Right lobe of liver (tissue), 6 donors: ENCODE results near the gene CIB4. TPM values are rescaled to one million over a fixed set of nuclear protein-coding genes. Genes with fewer than 3 reads are reported as not detected.

Experiments
- ATAC-seq, 4 donors: fragments of 200-7000 bp; cut with Tn5 transposase; one replicate each; pipeline ENCODE4 v1.9.1; 2020; ENCODE audit warnings: mild to moderate bottlenecking in 4 of 4, moderate library complexity in 4 of 4
- DNase-seq, 3 donors: peaks; one replicate each; pipeline ENCODE4 v3.0.0-alpha.2; 2020
- H3K27ac ChIP-seq, 3 donors: fragments of 200-600 bp; one replicate each; pipeline ENCODE4 v1.8.0; 2022
- H3K27me3 ChIP-seq, 2 donors: fragments of 200-600 bp; one replicate each; pipeline ENCODE4 v1.8.0; 2022
- H3K36me3 ChIP-seq, 4 donors: fragments of 200-600 bp; sonication (generic) in 1 of 4; one replicate each; pipeline versions ENCODE4 v1.5.1 to v1.8.0; 2017 to 2022; ENCODE audit warnings: control low read depth in 1 of 4
- H3K4me1 ChIP-seq, 4 donors: fragments of 200-600 bp; sonication (generic) in 1 of 4; one replicate each; pipeline versions ENCODE4 v1.5.1 to v1.8.0; 2017 to 2022; ENCODE audit warnings: control low read depth in 1 of 4
- H3K4me3 ChIP-seq, 3 donors: fragments of 200-600 bp; one replicate each; pipeline ENCODE4 v1.8.0; 2022
- H3K9me3 ChIP-seq, 4 donors: fragments of 200-600 bp; sonication (generic) in 1 of 4; one replicate each; pipeline versions ENCODE4 v1.5.1 to v1.8.0; 2017 to 2022; ENCODE audit warnings: control low read depth in 1 of 4
- POLR2A ChIP-seq: fragments of 450-650 bp; IDR thresholded peaks from one replicate; pipeline ENCODE4 v1.6.1; 2017; ENCODE audit warnings: antibody characterized with exemption, mild to moderate bottlenecking
- WGBS: methylation state at CpG from one replicate; pipeline ENCODE4 v1.1.6; 2018; ENCODE audit warnings: low coverage, low lambda C conversion rate; ENCODE audit not compliant: insufficient coverage; ENCODE audit errors: missing lambda C conversion rate; 5-methylcytosine and 5-hydroxymethylcytosine counted together
- intact Hi-C, 2 donors: fragments of 100-400 bp; cut with DNase I; formaldehyde crosslinking; loops; one replicate each; pipeline versions ENCODE4 v1.11.2 to v1.14.1; 2022
- total RNA-seq, 6 experiments: library from RNA; depleted of rRNA in 2 of 6; stranded (reverse); fragments of >200 nt in 2 of 6; fragmentation: NEBNext Ultra II Directional in 3 of 6; extraction: Animal tissue kit (Norgen Biotek cat#: 25700) in 3 of 6; gene quantifications; one replicate each; pipeline versions ENCODE4 v1.1.0 to v1.2.4, GENCODE V29; 2016 to 2023
- TF ChIP-seq, protein P1 (sequence below), 4 donors: fragments of 200-600 bp in 3 of 4; fragments of 450-650 bp in 1 of 4; IDR thresholded peaks; one replicate each; pipeline versions ENCODE4 v1.5.1 to v1.8.0; 2016 to 2022; ENCODE audit warnings: antibody characterized with exemption in 4 of 4, mild to moderate bottlenecking in 2 of 4
- donor health status: DM: no; HTN: yes; CAD: no.
- donor health status: DM: no; HTN: no; CAD: no.
- donor health status: DM: no; HTN: no; CAD: no.
- donor health status: DM: no; HTN: yes; CAD: no.
- donor health status: DM: no; HTN: yes; CAD: no.

The CIB4 gene
- total RNA-seq, 6 experiments from 2014 or later, result not detected

DNA sequence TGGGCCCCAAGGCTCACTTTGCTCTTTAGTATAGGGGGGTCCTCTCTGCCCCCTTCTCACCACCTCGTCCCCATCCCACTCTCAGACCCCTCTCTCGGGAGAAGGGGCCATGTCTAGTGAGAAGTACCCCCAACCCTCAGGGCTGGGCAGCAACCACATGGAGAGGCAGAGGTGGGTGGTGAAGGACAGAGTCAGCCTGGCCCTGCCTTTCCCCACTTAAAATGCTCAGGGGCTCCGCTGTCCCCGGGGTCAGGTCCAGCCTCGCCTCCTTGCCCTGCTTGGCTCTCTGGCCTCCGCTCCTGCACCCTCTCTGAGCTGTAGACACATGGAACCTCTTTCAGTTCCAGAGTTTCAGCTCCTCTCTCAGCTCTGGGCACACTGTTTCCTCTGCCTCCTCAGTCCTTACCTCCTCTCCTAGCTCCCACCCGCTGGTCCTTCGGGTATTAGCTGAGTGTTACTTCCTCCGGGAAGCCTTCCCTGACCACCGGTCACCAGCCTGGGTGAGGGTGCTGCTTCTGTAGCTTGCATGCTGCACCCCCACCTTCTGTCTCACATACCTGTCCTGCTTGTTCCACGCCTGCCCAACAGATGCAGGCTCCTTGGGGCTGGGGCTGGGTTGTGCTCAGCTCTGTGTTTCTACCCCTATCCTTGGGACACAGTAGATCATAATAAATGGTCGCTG lies 83.8 kb downstream of the CIB4 start:
- DNase-seq, result peak in 2 of 3 donors; percentile 8 to 23
- Histone ChIP-seq H3K27ac (no peak overlapping the region), H3K4me1 (no peaks in the 10 kb centered on the region), H3K9me3 (no peaks in the 10 kb centered on the region), H3K36me3 (no peaks in the 10 kb centered on the region), H3K27me3 (no peaks in the 10 kb centered on the region), H3K4me3 (no peak overlapping the region)
- 46% methylated on average over 4 of the region's 12 CpGs for WGBS
- intact Hi-C loops, result no loop called here
- no peak for ATAC-seq
- TF ChIP-seq, protein P1, sequence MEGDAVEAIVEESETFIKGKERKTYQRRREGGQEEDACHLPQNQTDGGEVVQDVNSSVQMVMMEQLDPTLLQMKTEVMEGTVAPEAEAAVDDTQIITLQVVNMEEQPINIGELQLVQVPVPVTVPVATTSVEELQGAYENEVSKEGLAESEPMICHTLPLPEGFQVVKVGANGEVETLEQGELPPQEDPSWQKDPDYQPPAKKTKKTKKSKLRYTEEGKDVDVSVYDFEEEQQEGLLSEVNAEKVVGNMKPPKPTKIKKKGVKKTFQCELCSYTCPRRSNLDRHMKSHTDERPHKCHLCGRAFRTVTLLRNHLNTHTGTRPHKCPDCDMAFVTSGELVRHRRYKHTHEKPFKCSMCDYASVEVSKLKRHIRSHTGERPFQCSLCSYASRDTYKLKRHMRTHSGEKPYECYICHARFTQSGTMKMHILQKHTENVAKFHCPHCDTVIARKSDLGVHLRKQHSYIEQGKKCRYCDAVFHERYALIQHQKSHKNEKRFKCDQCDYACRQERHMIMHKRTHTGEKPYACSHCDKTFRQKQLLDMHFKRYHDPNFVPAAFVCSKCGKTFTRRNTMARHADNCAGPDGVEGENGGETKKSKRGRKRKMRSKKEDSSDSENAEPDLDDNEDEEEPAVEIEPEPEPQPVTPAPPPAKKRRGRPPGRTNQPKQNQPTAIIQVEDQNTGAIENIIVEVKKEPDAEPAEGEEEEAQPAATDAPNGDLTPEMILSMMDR (IDR thresholded peaks at IDR 0.05), result no peak

DNA sequence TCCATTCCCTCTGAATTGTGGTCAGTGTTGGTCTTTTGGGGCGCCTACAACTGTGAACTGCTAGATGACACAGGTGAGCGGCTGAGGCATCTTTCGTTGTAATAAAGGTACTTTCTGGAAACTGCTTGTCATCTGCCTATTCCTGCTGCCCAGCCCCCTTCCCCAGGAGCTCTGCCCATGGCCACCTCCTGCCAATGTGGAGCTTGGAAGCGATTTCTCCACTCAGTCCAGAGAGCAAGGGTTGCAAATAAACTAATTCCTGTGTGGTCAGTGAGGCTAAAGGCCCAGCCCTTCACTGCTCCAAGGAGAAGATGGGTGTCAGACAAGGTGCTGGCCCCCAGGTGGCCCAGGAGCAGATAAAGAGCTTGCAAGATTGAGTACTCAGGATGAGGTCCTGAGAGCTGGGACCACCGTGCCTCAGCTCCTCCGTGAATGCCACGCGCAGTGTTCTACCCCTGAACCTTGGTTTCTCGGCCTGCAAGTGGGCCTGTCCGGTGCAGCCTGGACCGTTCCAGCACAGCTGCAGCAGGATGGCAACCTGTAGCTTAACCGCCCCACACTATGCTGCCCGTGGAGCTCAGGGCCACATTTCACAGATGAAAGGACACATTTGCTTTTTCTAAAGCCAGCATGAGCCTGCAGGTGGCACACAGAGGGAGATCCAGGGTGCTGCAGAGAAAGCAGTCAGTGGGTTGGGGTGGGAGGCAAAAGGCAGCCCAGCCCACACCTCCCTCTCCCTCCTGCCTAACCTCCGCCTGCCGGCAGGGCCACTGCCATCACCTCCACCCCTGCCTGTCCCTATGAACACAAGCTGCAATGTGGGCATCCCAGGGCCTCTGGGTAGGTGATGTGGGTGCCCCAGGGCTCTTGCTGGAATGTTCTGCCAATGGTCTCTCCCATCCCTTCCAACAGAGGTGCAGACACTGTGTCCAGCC lies 84.6 kb downstream of the CIB4 start:
- no peaks in the 10 kb centered on the region for H3K36me3 ChIP-seq
- no peak for TF ChIP-seq POLR2A
- TF ChIP-seq, protein P1 (IDR thresholded peaks at IDR 0.05), result no peak
- no peak overlapping the region for H3K4me3 ChIP-seq
- no peak overlapping the region for H3K27ac ChIP-seq
- 80% methylated on average over 1 of the region's 15 CpGs for WGBS
- no peaks in the 10 kb centered on the region for H3K9me3 ChIP-seq
- intact Hi-C loops, result no loop called here
- H3K27me3 ChIP-seq, result no peaks in the 10 kb centered on the region
- no peaks in the 10 kb centered on the region for H3K4me1 ChIP-seq
- ATAC-seq (peak in 1 of 4 donors; percentile 56), DNase-seq (peak; percentile 7 to 42 (median 39))

DNA sequence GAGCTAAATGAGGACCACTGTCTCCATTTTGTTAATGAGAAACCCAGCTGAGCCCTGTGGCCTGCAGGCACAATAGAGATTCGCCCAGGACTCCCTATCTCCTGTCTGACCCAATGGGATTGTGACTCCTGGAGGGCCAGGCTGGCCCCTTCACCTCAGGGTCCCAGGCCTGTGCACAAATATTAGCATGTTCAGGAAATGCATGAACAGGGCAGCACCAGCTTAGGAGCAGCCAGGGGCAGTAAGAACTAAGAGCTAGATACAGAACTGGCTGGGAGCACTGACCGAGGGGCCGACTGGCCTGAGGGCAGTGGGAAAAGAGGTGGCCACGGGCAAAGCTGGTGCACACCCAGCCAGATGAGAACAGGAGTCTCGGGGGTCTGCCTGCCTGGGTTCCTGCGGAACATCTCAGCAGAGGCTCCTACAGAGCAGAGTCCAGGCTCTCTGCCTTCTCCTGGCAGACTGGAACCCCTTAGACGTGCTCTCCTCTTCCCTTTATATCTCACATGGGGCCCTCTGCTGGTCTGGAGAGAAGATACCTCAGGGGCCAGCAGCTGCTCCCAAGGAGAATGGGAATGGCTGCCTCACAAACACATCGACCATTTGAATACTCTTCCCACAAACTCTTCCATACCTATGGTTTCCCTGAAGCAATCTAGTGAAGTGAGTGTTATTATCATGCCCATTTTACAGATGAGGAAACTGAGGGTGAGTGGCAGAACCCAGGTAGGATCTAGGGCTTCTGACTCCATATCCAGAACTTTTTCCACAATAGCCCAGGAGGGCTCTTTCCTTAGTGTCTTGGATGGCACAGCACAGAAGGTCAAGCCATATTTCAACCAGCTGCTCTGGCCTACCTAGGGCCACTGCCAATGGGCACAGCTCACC lies 85.7 kb downstream of the CIB4 start:
- intact Hi-C loops, result no loop called here
- H3K27me3 ChIP-seq, result no peaks in the 10 kb centered on the region
- H3K4me1 ChIP-seq, result no peaks in the 10 kb centered on the region
- H3K36me3 ChIP-seq, result no peaks in the 10 kb centered on the region
- no peak overlapping the region for H3K27ac ChIP-seq
- TF ChIP-seq, protein P1 (IDR thresholded peaks at IDR 0.05), result no peak
- TF ChIP-seq POLR2A, result no peak
- DNase-seq (peak in 2 of 3 donors; percentile 3 to 8), ATAC-seq (no peak)
- WGBS, result 57% methylated on average over 2 of the region's 8 CpGs
- H3K4me3 ChIP-seq, result no peak overlapping the region
- H3K9me3 ChIP-seq, result no peaks in the 10 kb centered on the region

DNA sequence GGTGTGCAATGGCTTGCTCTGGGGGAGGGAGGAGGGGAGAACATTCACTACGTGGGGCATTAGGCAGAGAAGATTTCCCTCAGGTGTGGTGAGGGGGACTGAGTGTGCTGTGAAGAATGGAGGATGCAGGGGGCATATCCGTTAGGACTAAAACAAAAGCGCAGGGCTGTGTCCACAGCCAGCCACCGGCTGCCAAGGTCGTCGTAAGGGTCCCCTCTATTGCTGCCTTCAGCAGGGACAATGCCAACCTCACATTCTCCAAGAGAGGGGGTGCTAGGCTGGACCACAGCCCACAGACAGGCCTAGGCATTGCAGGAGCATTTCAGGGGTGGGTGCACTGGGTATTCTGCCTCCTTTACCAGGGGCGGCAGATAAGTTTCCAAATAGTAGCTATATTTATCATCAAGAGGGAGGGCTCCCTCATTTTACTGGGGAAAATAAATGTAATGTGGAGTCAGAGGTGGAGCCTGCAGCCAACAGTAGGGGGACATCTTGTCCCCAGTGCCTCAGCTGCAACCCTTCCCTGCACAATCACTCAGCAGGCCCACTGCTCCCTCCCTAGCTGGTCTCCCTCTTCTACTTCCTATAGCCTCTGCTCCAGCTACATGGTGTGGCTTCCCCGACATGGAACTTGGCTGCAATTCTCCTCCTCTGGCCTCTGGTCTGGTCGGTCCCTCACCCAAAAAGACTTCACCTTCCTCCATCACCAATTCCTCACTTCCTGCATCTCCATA lies 88.4 kb downstream of the CIB4 start:
- Histone ChIP-seq H3K36me3 (no peaks in the 10 kb centered on the region), H3K4me3 (no peak overlapping the region), H3K4me1 (no peaks in the 10 kb centered on the region), H3K27me3 (no peaks in the 10 kb centered on the region), H3K27ac (no peak overlapping the region), H3K9me3 (no peaks in the 10 kb centered on the region)
- DNase-seq (peak in 2 of 3 donors; percentile 4 to 15), ATAC-seq (no peak)
- TF ChIP-seq, protein P1 (IDR thresholded peaks at IDR 0.05), result no peak
- no peak for TF ChIP-seq POLR2A
- 61% methylated on average over 7 of the region's 9 CpGs for WGBS
- intact Hi-C loops, result no loop called here
